Activated T-cell treated with anti-CD3 and anti-CD28 coated beads, Interleukin-2, amount 50 U/mL, for 48 hours (primary cell): ENCODE data around the gene DOCK1.

Experiments
- DNase-seq, 2 experiments: peaks; one replicate each; pipeline ENCODE4 v3.0.0-alpha.2; 2020

DOCK1 gene

DNA sequence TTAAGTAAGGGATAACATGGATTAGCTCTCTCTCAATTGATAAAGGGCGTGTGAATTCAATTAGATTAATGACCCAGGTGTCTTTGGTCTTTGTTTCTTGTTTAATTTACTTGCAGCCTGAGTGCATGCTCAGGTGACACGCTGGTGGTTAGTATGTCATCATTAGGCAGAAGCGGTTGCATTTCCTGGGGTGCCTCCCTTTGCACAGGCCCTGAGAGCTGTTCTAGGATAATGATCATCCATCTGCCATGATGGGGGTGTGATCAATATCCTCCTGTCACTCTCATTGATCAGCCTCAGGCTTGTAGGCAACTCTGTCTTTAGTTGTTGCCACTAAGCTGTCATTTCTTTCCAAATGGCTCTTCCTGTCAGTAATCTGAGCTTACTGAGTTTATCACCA, 544.3 kb downstream of the DOCK1 start:
- DNase-seq = no peak

GRCh38 chr10:127450644-127451043, 545.4 kb downstream of the DOCK1 start:
- no peak for DNase-seq

GRCh38 chr10:127451628-127452027, 546.4 kb downstream of the DOCK1 start:
- no peak for DNase-seq

GRCh38 chr10:127452568-127452967, 547.3 kb downstream of the DOCK1 start:
- no peak for DNase-seq

DNA sequence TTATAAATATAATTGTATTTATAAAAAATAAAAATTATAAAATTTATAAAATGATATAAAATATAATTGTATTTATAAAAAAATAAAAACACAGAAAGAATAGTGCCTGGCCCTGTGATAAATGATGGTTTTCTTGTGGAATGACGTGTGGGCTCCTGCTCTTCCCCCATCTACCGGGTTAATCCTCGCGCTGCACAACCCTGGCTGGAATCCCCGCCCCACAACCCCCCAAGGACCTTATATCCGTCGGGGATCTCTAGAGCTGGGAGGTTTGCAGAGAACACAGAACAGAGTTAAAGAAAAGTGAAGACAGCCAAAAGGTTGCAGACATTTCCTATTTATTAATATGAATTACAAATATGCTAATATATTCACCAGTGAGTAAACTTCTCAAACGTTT, 548.5 kb downstream of the DOCK1 start:
- no peak for DNase-seq

DNA sequence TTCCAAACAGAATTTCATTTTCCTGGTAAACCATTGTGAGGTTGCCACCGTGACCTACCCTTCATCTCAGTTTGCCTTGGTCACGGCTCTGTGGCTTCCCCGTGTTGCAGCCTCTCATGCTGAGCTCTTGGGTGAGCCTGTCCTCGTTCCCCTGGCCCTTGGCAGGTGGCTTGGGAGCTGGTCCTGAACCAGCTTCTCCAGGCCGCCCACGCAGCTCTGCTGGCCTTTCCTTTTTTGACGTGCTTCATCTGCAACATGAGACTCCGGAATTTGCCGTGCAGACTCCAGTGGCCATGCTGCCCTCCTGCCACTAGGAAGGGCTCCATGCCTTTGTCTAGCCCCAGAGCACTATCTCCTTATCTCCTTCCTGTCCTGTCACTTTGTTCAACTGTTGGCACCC, 550.9 kb downstream of the DOCK1 start:
- no peak for DNase-seq

GRCh38 chr10:127458016-127458810, 553.0 kb downstream of the DOCK1 start:
- no peak for DNase-seq

DNA sequence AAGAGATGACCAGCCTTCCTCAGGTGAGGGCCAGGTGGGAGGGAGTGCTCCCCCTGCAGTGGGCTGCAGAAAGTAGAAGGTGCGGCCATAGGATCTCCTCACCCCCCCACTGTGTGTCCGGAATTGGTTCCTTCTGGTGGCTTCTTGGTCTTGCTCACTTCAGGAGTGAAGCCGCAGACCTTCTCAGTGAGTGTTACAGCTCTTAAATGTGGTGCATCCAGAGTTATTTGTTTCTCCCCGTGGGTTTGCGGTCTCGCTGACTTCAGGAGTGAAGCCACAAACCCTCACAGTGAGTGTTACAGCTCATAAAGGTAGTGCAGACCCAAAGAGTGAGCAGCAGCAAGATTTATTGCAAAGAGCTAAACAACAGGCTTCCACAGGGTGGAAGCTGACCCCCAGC, 553.6 kb downstream of the DOCK1 start:
- DNase-seq = no peak

DNA sequence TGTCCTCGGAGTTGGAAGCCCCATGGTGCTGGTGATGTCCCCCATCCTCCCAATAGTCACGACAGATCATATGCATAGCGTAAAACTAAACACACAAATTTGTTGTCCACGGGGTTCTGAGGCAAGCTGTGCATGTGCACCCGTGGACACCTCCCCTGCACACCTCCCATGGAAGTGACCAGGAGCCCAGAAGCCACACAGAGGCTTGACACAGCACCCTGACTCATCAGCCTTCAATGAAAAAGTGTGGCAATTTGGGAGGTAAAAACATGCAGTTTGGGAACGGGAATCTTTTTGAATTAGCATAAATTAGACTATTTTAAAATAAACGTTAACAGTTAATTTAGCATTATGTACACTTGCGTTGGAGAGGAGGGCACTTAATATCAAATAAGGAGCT, 554.7 kb downstream of the DOCK1 start:
- no peak for DNase-seq

- no peak for DNase-seq
These were observed 557.5 kb downstream of the DOCK1 start for GRCh38 chr10:127462643-127463295.

DNA sequence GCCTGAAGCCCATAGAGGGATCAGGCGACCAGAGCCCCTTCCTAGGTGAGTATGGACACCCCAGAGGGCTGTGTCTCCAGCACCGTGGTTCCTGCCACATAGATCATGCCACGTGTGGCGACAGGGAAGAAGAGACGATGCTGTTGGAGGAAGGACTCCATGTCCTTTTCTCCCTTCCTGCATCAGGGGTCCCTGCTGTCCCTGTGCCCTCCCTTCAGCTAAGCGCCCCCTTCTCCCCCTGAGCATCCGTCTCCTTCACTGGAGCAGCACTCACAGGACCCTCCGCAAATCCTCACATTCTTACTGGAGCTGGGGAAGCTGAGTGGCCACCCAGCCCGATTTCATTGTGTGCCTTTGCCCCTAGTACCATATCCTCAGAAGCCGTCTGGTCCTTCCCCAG, 558.3 kb downstream of the DOCK1 start:
- DNase-seq = no peak

GRCh38 chr10:127464561-127464960, 559.3 kb downstream of the DOCK1 start:
- DNase-seq = no peak

DNA sequence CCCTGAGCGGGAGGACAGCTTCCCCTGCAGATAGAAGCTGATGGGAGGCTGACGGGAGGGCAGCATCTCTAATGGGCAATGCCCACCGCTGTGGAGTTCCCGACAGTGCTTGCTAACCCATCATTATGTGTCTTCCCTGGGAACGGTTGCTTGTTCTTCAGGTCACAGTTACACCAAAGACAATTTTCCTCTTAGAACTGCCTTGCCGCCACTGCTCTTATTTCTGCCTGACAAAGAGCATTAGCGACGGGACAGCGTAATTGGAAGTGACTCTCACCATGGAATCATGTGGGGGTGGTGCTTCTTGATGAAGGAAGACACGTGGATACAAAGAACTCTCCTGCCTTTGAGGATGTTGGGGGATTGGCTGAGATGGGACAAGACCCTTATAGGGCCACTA, 562.6 kb downstream of the DOCK1 start:
- DNase-seq = no peak

DNA sequence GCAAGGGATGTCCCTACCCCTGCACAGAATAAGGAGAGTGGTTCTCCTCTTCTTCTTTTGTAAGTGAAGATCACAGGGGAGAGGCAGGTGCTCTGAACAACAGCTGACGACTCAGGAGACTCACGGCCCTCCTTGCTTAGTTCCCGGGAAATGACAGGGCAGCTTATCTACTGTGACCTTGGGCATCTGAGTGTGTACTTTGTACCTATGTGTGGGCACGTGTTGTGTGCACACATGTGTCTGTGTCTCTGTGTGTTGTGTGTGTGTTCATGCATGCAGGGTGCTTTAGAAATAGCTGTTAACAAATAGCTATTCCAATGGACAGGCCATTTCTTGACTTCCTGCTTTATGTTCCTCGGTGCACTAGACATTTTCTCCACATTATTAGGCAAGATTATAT, 563.4 kb downstream of the DOCK1 start:
- no peak for DNase-seq

- no peak for DNase-seq
These were observed 565.7 kb downstream of the DOCK1 start for GRCh38 chr10:127470911-127471310.

DNA sequence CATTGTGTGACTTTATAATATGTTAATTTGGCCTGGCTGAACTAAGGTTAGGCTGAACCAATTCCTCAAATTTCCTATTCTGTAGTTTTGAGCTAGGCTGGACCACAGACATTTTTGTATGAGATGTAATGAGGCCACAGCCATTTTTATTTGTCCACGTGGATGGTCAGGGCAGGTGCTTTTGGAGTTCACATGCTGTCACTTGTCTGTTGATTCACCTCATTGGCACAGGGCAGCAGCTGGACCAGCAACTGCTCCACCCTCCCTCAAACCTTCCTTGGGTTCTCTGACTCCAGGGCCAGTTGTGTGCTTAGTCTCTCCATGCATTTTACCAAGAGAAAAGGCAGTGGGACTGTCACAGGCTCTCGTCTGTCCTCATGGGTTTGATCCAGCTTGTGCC, 567.7 kb downstream of the DOCK1 start:
- DNase-seq = no peak

DNA sequence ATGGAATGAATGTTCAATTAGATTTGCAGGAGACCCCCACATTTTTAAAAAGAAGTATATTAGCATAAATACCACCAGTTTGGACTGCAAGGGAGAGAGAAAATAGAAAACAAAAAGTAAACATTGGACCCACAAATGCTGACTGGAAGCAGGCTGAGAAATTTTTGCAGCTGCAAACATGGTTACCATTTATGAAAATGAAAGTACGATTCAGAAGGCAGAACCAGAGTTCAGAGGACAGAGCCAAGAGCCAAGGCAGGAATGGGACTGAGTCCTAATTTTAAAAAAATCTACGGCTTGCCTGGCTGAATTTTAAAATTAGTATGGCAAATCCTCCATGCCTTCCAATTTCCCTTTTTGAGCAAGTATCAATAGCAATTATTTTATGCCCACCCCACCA, 569.3 kb downstream of the DOCK1 start:
- DNase-seq = no peak

DNA sequence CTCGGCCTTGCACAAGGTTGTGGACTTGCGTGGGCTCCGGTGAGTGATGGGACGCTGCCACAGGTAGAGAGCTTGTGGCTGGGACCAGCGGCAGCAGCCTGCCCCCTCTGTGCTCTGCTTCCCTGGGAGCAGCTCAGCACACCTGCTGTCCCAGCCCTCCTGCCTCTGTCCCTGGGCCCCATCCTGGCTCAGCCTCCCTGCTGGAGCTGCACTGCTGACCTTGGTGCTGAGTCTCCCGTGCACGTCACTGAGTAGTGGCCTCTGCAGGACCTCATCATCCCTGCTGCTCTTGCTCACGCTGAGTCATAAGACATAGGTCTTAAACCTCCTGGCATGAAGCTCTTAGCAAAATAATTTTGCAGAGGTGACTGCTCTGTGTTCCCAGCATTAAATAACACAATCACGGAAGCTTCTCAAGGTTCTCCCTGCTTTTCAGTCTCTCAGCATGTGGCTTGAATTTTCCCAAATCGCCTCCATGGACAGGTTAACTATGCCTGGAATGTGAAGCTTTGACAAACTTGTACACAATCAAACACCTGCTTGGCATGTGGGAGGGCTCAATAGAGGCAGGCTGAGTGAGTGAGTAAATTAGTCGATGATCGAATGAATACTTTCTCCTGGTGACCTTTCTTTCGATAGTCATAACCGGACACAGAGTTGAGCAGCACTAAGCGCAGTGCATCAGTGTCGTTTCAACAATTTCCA, 580.1 kb downstream of the DOCK1 start:
- no peak for DNase-seq

GRCh38 chr10:127486355-127486754, 581.1 kb downstream of the DOCK1 start:
- DNase-seq = no peak

GRCh38 chr10:127492607-127493250, 587.5 kb downstream of the DOCK1 start:
- no peak for DNase-seq

GRCh38 chr10:127496035-127496434, 590.8 kb downstream of the DOCK1 start:
- no peak for DNase-seq

DNA sequence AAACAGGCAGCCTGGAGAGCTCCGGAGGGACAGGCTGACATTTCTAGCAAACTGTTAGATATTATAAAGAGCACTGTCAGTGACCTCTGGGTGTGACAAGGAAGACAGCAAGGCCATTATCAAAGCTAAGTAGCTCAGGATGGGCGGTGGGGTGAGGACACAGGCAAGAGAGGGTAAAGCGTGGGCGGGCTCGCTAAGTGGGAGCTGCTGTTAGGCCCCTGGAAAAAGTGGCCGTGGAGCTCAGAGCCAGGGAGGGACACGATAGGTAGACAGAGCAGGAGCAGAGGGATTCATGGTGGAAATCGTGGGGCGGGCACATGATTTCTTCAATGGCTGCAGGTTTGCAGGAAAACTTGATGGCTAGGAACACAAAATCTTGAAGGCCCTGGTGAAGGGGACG, 592.5 kb downstream of the DOCK1 start:
- no peak for DNase-seq

DNA sequence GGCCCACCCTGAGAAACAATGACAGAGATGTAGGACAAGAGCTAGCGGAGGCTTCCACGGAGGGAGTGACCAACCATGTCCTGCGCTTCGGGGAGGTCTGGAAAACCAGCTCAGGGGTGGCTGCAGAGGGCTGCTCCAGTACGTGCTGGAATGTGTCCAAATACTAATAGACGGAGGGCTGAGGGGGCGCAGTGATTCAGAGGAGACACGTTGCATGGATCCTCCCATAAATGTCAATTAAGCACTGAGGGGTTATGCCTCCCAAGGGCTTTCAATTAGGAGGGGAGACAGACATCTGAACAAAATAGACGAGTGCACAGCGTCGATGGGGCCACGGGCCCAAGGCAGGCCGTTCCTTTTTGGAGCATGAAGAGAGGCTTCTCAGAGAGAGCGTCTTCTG, 592.9 kb downstream of the DOCK1 start:
- no peak for DNase-seq

GRCh38 chr10:127500127-127500526, 594.9 kb downstream of the DOCK1 start:
- DNase-seq = no peak
